Hypothalamus (tissue), 51 donors: ENCODE results near the gene PLCB1.
"Not testable (repeated sequence)": the region's sequence is repeated elsewhere in the genome, so short reads cannot be mapped to it uniquely, and the experiment has no call there.

Experiments used
- DNase-seq, 51 donors: peaks; one replicate each; lab custom pipeline; 2025; lab: John Stamatoyannopoulos, UW

Gene PLCB1

GRCh38 chr20:8844179-8844578 lies 712.1 kb downstream of the PLCB1 start:
- no peak for DNase-seq

GRCh38 chr20:8849990-8850389 lies 717.9 kb downstream of the PLCB1 start:
- DNase-seq: no peak

- no peak for DNase-seq
These were observed 719.4 kb downstream of the PLCB1 start for GRCh38 chr20:8851446-8851845.

GRCh38 chr20:8851919-8852318 lies 719.9 kb downstream of the PLCB1 start:
- not testable (repeated sequence) for DNase-seq

DNA sequence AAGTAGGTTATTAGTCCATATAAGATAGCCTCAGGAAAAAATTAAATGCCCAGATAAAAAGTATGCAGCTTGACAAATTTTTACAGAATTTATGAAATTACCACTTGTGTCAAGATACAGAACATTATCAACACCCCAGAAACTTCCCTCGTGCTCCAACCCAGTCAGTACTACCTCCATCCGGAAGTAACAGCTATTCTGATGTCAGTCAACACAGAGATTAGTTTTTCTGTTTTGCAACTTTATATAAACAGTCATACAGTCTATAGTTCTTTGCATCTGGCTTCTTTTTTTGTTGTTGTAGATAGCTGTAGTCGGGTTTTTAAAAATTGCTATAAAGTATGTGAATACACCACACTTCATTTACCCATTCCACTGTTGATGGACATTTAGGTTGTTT lies 721.1 kb downstream of the PLCB1 start:
- DNase-seq: not testable (repeated sequence)

DNA sequence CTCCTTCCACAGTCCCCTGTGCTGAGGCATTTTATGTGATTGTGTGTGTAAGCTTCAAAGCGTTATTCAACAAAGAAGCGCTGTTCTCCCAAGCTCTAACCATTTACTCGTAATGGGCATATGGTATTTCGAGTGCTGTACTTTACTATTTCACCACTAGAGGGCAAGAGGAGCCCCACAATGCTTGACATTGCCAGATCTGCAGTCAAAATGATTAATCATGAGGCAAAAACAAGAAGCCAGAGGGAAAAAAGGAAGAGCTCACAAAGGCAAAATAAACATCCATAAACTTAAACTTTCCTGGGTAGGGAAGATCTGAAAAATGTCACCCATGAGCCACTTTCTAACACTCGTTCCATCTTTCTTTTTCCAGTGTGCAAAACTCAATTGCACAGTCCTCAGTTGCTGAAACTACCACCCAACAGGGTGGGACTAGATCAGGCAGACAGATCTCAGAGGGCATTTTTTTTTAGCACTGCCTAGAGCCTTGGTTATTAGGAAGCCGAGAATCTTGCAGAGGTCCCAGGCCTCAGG lies 721.8 kb downstream of the PLCB1 start:
- peak in 10 of 51 donors; percentile 3 to 84 (median 24) for DNase-seq

DNA sequence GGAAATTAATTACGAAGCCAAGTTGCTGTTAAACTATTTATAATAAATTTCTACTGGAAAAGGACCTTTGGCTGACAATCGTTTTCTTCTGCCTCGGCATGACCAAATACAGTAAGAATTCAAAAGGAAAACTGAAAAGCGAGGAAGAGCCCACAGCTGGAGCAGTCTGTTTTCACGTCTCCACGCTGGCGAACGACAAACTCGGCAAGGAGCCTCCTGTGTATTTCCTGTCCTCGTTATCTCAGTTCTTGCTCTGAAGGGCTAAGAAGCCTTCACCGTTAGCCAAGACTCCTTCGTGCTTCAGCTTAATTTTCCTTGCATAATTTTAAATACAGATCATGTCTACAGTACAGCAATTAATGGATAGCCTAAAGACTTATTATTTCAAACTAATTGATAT lies 722.5 kb downstream of the PLCB1 start:
- DNase-seq: peak in 1 of 51 donors; percentile 1

DNA sequence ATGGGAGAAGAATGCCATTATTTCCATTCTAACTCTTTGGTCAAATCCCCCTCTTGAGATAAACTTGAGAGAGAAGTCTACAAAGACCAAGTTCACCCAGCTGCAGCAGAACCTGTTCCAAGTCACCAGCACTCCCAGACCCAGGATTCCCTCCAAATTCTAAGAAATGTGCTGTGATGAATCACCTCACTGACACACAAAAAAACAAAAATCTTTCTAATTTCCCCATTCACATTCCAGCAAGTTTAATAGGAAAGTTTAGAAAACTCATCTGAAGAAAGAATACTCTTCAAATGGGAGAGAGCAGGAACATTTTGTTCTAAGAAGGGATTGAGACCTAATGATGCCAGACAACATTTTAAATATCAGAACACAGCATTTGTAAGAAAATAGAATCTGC lies 723.2 kb downstream of the PLCB1 start:
- DNase-seq: peak in 1 of 51 donors; percentile 29

DNA sequence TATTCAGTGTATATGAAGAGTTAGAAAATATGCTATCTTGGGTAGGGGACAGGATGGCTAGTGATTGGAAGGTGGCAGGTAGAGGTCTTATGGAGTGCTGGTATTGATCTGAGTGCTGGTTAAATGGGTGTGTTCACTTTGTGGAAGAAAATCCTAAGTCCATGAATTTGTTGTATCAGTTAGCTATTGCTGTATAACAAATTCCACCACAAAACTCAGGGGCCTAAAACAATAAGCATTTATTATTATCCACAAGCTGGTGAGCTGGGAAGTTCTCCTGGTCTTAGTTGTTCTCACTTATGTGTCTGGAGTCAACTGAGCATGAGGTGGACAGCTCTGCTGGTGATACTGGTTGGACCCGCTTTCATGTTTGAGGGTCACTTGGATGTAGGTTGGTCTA lies 724.6 kb downstream of the PLCB1 start:
- DNase-seq: no peak

GRCh38 chr20:8858181-8858787 lies 726.2 kb downstream of the PLCB1 start:
- DNase-seq: no peak

DNA sequence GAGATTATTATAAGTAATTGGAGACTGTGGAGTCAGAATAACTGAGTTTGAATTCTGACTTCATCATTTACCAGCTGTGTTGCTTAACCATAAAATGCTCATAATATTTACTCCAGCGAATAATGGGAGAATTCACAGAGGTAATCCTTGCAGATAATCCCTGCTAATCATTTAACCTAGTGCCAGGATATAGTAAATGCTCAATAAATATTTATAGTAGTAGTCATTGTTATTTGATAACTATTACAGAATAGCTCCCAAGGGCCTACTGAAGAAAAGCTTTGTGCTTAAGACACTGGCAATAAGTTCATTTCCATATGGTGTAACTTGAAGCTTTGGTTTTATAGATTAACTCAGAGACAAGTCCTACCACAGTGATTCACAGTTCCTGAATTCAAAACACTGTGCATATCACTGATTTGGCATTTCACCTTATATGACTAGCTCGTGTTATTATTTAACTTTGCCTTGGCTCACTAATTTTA lies 728.0 kb downstream of the PLCB1 start:
- DNase-seq: no peak

DNA sequence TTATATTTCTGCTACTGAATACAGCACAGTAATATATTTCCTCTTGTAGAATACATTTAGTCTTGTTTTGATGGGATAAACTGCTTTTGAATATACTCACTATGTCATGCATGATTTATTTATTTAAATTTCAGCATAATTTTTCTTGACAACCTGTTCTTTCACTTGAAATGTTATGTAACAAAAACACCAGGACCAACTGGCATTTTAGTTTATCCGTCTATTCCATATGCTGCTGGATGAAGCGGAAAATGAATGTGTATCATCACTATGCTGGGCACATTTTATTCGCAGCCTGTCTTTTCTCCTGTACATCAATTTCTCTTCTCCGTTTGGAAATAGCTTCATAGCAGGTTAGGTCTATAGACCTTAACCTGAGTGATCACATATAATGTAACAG lies 730.0 kb downstream of the PLCB1 start:
- no peak for DNase-seq

DNA sequence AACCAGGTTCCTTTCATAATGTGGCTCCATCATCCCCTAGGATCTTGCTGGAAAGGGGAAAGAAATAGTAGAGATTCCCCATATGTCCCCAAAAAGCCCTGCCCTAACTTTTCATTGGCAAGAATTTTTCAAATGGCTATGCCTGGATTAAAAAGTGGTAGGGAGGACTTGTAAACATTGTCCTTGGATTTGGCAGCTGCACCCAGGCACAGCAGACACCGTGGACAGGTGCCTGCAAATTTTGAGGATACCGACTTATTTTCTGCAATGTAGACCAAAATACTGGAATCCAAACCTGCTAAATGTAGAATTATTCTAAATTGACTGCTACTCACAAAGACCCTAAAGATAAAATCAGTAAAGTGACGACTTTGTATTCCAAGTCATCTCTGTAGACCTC lies 733.6 kb downstream of the PLCB1 start:
- DNase-seq: no peak

DNA sequence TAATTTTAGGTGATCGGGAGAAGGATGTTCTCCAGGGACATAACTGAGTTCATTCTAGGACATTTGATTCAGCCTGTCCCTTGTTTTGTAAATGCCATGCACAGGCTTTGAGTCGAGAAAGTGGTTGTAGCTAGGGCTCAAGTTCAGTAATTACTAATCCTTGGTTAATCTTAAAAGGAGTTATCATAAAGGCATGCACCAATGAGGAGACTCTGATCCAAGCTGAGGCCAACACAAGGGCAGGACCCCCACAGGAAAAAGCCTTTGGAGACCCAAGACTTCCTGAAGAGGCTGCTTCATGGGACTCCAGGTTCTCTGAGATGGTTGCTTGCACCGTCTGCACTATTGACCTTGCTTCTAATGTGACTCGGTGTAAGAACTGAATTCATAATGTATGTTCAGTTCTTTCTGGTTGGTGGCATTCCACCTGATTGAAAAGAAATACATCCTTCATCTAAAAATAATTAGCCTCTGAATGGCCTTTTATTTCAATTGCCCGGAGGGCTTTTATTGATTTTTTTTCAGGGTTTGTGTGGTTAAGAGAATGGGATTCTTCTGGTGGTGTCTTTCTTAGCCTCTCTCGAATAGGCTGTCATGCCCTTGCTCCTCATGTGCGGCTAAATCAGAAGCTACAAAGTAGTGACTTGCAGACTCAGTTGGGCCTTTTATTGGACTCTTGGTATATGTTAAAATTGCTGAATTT lies 735.1 kb downstream of the PLCB1 start:
- no peak for DNase-seq

DNA sequence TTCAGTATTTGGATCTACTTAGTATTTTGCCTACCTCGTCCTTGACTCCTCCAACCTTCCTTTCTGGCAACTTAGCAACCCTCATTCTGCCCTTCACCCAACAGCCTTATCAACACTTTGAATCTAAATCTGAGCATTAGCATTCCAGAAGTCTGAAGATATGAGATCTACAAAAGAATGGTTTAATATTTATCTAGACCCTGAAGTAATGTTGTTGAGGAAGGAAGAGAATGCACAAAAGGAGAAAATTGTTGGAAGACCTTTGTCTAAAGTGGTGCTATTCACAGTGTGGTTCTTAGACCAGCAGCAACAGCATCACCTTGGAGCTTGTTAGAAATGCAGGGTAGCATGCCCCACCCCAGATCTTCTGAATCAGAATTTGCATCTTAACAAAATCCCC lies 738.6 kb downstream of the PLCB1 start:
- DNase-seq: no peak

- no peak for DNase-seq
These were observed 742.4 kb downstream of the PLCB1 start for GRCh38 chr20:8874437-8874836.

DNA sequence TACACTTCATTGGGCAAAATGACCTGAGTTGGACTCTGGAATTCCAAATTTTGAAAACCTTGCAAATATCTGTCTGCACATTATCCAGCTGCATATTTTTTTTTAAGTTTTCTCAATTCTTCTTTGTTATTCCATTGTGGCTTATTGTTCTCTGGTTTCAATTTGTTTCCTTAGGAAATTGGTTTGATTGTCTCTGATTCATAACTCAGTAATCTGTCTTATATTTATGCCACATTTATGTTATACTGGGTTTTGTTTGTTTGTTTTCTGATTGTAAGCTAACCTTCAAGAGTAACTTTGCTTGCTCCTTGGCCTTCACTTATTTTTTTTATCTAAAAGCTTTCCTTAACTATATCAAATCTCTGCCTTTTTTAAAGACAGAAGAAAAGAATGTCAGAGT lies 743.5 kb downstream of the PLCB1 start:
- no peak for DNase-seq

GRCh38 chr20:8876366-8876765 lies 744.3 kb downstream of the PLCB1 start:
- no peak for DNase-seq

DNA sequence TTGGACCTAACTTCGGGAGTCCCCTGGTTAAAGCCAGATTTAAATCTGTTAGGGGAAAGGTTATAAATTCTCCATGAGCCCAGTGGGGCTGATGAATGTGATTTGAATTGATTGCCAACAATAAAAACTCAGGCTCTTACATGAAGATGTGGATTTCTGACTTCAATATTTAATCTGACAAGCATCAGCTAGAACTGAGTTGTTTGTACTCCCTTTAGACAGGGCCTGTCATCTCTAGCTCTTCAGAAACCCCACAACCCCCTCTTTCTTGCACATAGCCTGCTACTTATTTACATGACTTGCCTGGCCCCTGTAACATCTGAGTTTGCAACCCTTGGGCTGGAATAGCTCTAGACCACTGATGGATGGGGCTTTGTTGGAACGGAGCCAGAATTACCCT lies 745.2 kb downstream of the PLCB1 start:
- no peak for DNase-seq

- DNase-seq: no peak
These were observed 747.6 kb downstream of the PLCB1 start for GRCh38 chr20:8879669-8880068.

- DNase-seq: no peak
These were observed 748.2 kb downstream of the PLCB1 start for GRCh38 chr20:8880085-8880853.
